Right renal cortex interstitium (tissue), 3 donors: Measurements from ENCODE around the gene SLC44A3. TPM values are rescaled to one million over a fixed set of nuclear protein-coding genes. Genes with fewer than 3 reads are reported as not detected.
"Not testable (repeated sequence)": the region's sequence is repeated elsewhere in the genome, so short reads cannot be mapped to it uniquely, and the experiment has no call there.

Source experiments
- DNase-seq, 3 donors: peaks; one replicate each; pipeline ENCODE4 v3.0.0-alpha.2; 2013; ENCODE audit warnings: low read depth in 3 of 3, low spot score in 2 of 3
- polyA plus RNA-seq, 3 donors: library from polyadenylated mRNA; unstranded; fragments of 120-200 nt; gene quantifications; one replicate each; pipeline ENCODE4 v1.2.1, GENCODE V29; 2013; ENCODE audit not compliant: insufficient read length in 3 of 3

Gene SLC44A3
- polyA plus RNA-seq, 3 donors: 83.5 to 123 (median 88.6) TPM

- DNase-seq: no peak
Measured at GRCh38 chr1:94928293-94928939, 108.3 kb downstream of the SLC44A3 start.

- DNase-seq: no peak
Measured at GRCh38 chr1:94929351-94930217, 109.4 kb downstream of the SLC44A3 start.

- no peak for DNase-seq
Measured at GRCh38 chr1:94931254-94931841, 111.2 kb downstream of the SLC44A3 start.

GRCh38 chr1:94934551-94934950 is 114.4 kb downstream of the SLC44A3 start:
- no peak for DNase-seq

GRCh38 chr1:94935034-94935433 is 114.9 kb downstream of the SLC44A3 start:
- DNase-seq: no peak

GRCh38 chr1:94935476-94935875 is 115.3 kb downstream of the SLC44A3 start:
- no peak for DNase-seq

GRCh38 chr1:94936861-94937620 is 116.9 kb downstream of the SLC44A3 start:
- DNase-seq: no peak

GRCh38 chr1:94937820-94938219 is 117.7 kb downstream of the SLC44A3 start:
- no peak for DNase-seq

GRCh38 chr1:94940738-94941137 is 120.6 kb downstream of the SLC44A3 start:
- no peak for DNase-seq

GRCh38 chr1:94941480-94941879 is 121.3 kb downstream of the SLC44A3 start:
- not testable (repeated sequence) for DNase-seq

GRCh38 chr1:94942171-94943128 is 122.3 kb downstream of the SLC44A3 start:
- no peak for DNase-seq

Other genes starting within 250 kb of the SLC44A3 start
- 100 to 1,000 TPM; 384 to 421 (median 389) TPM for gene CNN3, start 106.8 kb downstream of the SLC44A3 start, polyA plus RNA-seq